ENCODE results near the gene POU2AF1.

POU2AF1 gene

GRCh38 chr11:111319296-111319695 lies 59.8 kb downstream of the POU2AF1 start:
- no peak for DNase-seq (ENCODE audit: low read depth in 2 of 2)

DNA sequence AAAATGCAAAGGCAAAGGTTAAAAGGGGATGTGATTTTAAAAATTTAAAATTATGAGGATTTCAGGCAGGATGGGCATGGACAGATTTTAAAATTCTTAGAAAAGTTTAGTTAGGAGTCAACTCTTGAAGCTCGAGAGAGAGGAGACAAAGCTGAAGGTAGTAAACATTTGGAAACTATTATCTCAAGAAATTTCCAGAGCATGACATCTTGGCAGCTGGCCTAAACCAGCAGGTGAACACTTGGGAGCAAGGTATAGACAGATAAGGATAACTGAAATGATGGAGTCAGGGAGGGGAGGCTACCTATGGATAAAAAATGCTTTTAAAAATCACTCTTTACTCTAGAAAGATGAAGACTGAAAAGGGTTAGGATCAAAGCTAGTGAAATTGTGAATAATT lies 67.0 kb downstream of the POU2AF1 start:
- DNase-seq (ENCODE audit: low read depth in 2 of 2) = no peak

DNA sequence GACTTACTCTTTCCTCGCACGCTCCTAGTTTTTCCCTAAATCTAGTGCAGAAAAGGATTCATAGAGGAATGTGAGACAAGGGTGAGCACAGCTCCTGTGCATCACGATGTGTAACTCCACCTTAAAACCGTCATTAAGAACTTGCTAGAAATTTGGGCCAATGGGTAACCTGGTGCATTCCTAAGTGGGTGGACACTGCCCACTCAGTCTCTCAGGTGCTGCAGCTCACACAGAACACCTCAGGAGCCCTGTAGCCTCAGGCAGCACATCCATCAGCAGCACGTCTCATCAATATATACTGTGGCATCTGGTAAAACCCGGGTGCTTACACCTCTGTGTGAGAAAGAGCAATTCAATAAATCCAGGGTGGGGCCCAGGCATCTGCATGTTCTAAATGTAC lies 68.4 kb downstream of the POU2AF1 start:
- no peak for DNase-seq (ENCODE audit: low read depth in 2 of 2)

GRCh38 chr11:111310088-111310487 lies 69.0 kb downstream of the POU2AF1 start:
- no peak for DNase-seq (ENCODE audit: low read depth in 2 of 2)

DNA sequence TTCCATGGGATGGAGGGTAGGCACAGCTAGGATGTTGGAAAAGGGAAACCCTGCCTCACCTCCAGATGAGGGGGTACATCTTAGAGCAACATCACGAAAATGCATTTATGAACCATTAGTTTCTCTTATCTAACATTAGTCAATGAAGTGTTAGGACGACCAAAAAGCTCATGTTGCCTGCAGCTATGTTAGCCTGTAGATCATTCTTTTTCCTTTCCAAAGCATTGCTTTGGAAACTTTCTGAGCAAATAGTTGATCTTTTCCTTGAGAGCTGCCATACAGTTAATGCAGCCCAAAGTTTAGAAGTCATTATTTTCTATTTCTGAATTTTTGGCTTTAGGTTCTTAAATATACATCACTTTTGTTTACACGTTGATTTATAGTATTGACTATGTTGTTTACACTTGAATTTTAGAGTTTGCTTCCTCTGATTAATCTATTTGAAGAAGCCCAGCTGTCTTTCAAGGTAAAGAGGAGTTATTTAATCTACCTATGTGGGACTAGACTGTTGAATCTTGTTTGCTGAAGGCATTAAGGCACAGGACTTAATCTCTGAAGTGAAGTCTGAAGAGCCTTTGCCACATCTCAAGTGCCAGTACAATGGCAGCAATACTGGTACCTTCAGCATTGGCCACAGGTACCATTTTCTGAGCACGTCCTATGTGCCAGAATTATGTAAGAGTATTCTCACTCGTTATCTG lies 69.7 kb downstream of the POU2AF1 start:
- DNase-seq (ENCODE audit: low read depth in 2 of 2) = no peak

DNA sequence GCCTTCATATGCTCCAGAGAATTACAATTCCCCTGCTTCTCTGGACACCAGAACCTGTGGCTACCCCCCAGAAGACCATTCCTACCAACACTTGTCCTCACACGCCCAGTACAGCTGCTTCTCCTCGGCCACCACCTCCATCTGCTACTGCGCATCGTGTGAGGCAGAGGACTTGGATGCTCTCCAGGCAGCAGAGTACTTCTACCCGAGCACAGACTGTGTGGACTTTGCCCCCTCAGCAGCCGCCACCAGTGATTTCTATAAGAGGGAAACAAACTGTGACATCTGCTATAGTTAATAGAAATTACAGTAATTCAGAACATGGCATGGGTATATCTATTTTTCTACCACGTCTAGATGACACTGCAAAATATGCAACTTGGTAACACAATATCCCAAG lies 70.9 kb downstream of the POU2AF1 start:
- no peak for DNase-seq (ENCODE audit: low read depth in 2 of 2)

GRCh38 chr11:111307472-111308108 lies 71.5 kb downstream of the POU2AF1 start:
- no peak for DNase-seq (ENCODE audit: low read depth in 2 of 2)

GRCh38 chr11:111306321-111306720 lies 72.8 kb downstream of the POU2AF1 start:
- DNase-seq (ENCODE audit: low read depth in 2 of 2) = no peak

GRCh38 chr11:111305876-111306275 lies 73.2 kb downstream of the POU2AF1 start:
- DNase-seq (ENCODE audit: low read depth in 2 of 2) = no peak

DNA sequence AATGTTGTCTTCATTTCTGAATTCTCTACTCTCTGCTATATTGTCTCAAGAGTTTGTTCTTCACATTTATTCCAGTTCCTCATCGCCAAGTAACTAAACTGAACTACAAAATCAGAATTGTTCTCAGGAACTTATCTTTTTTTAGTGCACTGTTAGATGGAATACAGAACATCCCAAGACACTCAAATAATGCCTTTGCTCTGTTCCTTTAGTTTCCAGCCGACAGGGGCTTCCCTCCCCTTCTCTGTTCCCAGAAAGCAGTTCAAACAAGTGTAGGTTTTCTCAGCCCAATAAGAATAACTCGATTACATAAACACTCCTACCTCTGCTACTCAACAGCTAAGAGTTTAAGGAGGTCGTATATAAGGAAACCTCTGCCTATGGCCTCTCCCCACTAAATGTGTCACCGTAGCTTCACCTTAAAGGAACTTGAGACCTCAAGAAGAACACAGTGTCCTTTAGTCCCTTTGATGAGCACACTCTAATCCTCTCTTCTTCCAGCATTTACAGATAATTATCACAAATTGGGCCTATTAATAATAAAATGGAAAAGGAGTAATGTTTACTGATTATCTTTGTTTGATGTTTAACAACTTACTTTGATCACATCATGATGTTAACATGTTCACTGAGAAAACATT lies 73.8 kb downstream of the POU2AF1 start:
- DNase-seq (ENCODE audit: low read depth in 2 of 2) = no peak

GRCh38 chr11:111303461-111303860 lies 75.6 kb downstream of the POU2AF1 start:
- no peak for DNase-seq (ENCODE audit: low read depth in 2 of 2)

- no peak for DNase-seq (ENCODE audit: low read depth in 2 of 2)
Observed at GRCh38 chr11:111302298-111302697, 76.8 kb downstream of the POU2AF1 start.

Data from stimulated activated CD8-positive, alpha-beta memory T cell treated with anti-CD3 and anti-CD28 coated beads, Interleukin-2, amount 100 ng/mL, for 1 hour (primary cell).